Measurements from ENCODE around the gene ARHGAP22. TPM values are rescaled to one million over a fixed set of nuclear protein-coding genes. Genes with fewer than 3 reads are reported as not detected.

Gene ARHGAP22
- total and polyA plus RNA-seq, 2 experiments from 2014 or later: 4.8 to 10.7 TPM

- Mint-ChIP-seq H3K4me1 (peaks cover 2% of the 10 kb centered on the region; the same call in 1 of the 3 replicates), H3K27ac (no peak overlapping the region), H3K9me3 (peaks cover 3% of the 10 kb centered on the region; the same call in 1 of the 3 replicates), H3K4me3 (no peak overlapping the region), H3K27me3 (ENCODE audit: insufficient read depth, low read depth, poor library complexity) (no peaks in the 10 kb centered on the region), H3K36me3 (ENCODE audit: low read depth) (peaks cover 17% of the 10 kb centered on the region; the same call in 2 of the 3 replicates)
- no peaks in the 10 kb centered on the region for H3K27me3 ChIP-seq (ENCODE audit: insufficient read depth)
- H3K27ac ChIP-seq (ENCODE audit: low read depth): no peak overlapping the region
- TF ChIP-seq CTCF (conservative IDR thresholded peaks at IDR 0.05; ENCODE audit: low read depth in 2 of 2) (no peak), ZNF331 (CRISPR knock-in tag; IDR thresholded peaks at IDR 0.05; ENCODE audit: low read depth) (no peak), EZH2phosphoT487 (IDR thresholded peaks at IDR 0.05; ENCODE audit: unreplicated experiment) (no peak), EZH2 (IDR thresholded peaks at IDR 0.05; ENCODE audit: low read depth, unreplicated experiment) (no peak), JUNB (IDR thresholded peaks at IDR 0.05; ENCODE audit: unreplicated experiment) (no peak), REST (IDR thresholded peaks at IDR 0.05; ENCODE audit: unreplicated experiment) (no peak), NANOG (IDR thresholded peaks at IDR 0.05; ENCODE audit: borderline replicate concordance) (no peak), CREB1 (CRISPR knock-in tag; IDR thresholded peaks at IDR 0.05; ENCODE audit: low read depth) (no peak), POLR2AphosphoS5 (IDR thresholded peaks at IDR 0.05; ENCODE audit: low read depth) (no peak)
- no peaks in the 10 kb centered on the region for H3K4me1 ChIP-seq (ENCODE audit: insufficient read depth)
- H3K4me3 ChIP-seq: no peak overlapping the region
- no peaks in the 10 kb centered on the region for H3F3A ChIP-seq (replicated peaks; ENCODE audit: low read depth)
- no peak for ATAC-seq
- H3K4me2 ChIP-seq: no peak overlapping the region
- no peaks in the 10 kb centered on the region for H3K79me2 ChIP-seq (replicated peaks; ENCODE audit: insufficient read depth)
- H4K20me1 ChIP-seq (replicated peaks; ENCODE audit: insufficient read depth): 0 out of 2 replicates have a peak, but pooled peaks cover 4% of the 10 kb centered on the region
- H2AFZ ChIP-seq: no peak overlapping the region
- no peak for DNase-seq (ENCODE audit: low spot score)
- no peaks in the 10 kb centered on the region for H3K9me2 ChIP-seq (ENCODE audit: insufficient read depth)
- H3K36me3 ChIP-seq (ENCODE audit: insufficient read depth): no peaks in the 10 kb centered on the region
Measured at GRCh38 chr10:48416584-48417232, 188.2 kb downstream of the ARHGAP22 start.

DNA sequence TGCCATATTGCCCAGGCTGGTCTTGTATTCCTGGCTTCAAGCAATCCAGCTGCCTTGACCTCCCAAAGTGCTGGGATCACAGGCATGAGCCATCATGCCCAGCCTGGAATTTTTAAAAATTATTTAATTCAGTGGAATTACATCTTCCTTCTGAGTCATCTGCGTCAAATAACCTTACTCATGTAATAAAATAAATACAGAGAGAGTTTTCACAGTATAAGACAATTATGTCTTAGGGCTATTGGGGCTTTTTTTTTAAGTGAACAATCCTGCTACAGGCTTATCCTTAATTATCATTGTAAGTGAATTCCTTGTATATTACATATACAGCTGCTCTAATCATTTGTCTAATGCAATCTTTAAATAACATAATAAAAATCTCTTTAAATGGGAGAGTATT is 190.1 kb downstream of the ARHGAP22 start:
- ATAC-seq: no peak

More for the DNA sequence above, 190.1 kb downstream of the ARHGAP22 start:
- 0 out of 2 replicates have a peak, but pooled peaks cover 4% of the 10 kb centered on the region for H4K20me1 ChIP-seq (replicated peaks; ENCODE audit: insufficient read depth)
- no peaks in the 10 kb centered on the region for H3K27me3 Mint-ChIP-seq (ENCODE audit: insufficient read depth, low read depth, poor library complexity)
- no peak overlapping the region for H3K27ac Mint-ChIP-seq
- H3K4me3 Mint-ChIP-seq: no peak overlapping the region
- H3K4me3 ChIP-seq: no peak overlapping the region
- no peak overlapping the region for H3K4me2 ChIP-seq
- no peak for DNase-seq (ENCODE audit: low spot score)
- peaks cover 3% of the 10 kb centered on the region; the same call in 1 of the 3 replicates for H3K9me3 Mint-ChIP-seq
- H3K27ac ChIP-seq (ENCODE audit: low read depth): no peak overlapping the region
- no peaks in the 10 kb centered on the region for H3K9me2 ChIP-seq (ENCODE audit: insufficient read depth)
- peaks cover 31% of the 10 kb centered on the region for H3K36me3 Mint-ChIP-seq (ENCODE audit: low read depth)
- H3F3A ChIP-seq (replicated peaks; ENCODE audit: low read depth): no peaks in the 10 kb centered on the region
- H3K79me2 ChIP-seq (replicated peaks; ENCODE audit: insufficient read depth): no peaks in the 10 kb centered on the region
- no peaks in the 10 kb centered on the region for H3K36me3 ChIP-seq (ENCODE audit: insufficient read depth)
- peaks cover 2% of the 10 kb centered on the region; the same call in 1 of the 3 replicates for H3K4me1 Mint-ChIP-seq
- TF ChIP-seq EZH2 (IDR thresholded peaks at IDR 0.05; ENCODE audit: low read depth, unreplicated experiment) (no peak), CTCF (conservative IDR thresholded peaks at IDR 0.05; ENCODE audit: low read depth in 2 of 2) (no peak), REST (IDR thresholded peaks at IDR 0.05; ENCODE audit: unreplicated experiment) (no peak), ZNF114 (CRISPR knock-in tag; IDR thresholded peaks at IDR 0.05) (no peak)
- H3K4me1 ChIP-seq (ENCODE audit: insufficient read depth): no peaks in the 10 kb centered on the region
- no peak overlapping the region for H2AFZ ChIP-seq
- H3K27me3 ChIP-seq (ENCODE audit: insufficient read depth): no peaks in the 10 kb centered on the region

All from GM23338 (cell line).